PC-9 (cell line): Measurements from ENCODE around the gene DENND1A.

ENCODE experiments used
- EZH2 ChIP-seq: fragments of 200-600 bp; sonication (generic); IDR thresholded peaks from 2 replicates; pipeline ENCODE4 v1.8.0; 2017; ENCODE audit warnings: antibody characterized with exemption, low read depth
- TF ChIP-seq, protein P1 (sequence below): fragments of 200-600 bp; sonication (generic); conservative IDR thresholded peaks from 2 replicates; pipeline ENCODE4 v1.6.1; 2017; ENCODE audit warnings: mixed run types, antibody characterized with exemption, mild to moderate bottlenecking, moderate library complexity

DNA sequence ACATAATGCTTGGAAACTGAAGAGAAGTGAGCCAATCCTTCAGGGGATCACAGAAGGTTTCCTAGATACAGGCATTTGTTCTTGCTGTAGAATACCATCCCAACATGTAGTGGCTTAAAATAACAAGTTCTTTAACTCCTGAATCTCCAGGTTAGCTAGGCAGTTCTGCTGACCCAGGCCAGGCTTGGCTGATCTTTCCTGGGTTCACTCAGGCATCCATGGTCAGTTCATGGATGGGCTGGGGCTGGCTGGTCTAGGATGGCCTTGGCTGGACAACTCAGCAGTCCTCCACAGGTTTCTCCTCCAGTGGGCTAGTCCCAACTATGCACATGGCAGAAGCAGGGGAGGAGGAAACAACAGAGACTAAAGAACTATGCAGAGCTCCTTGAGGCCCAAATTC is 37.4 kb upstream of the DENND1A start:
- TF ChIP-seq, protein P1, sequence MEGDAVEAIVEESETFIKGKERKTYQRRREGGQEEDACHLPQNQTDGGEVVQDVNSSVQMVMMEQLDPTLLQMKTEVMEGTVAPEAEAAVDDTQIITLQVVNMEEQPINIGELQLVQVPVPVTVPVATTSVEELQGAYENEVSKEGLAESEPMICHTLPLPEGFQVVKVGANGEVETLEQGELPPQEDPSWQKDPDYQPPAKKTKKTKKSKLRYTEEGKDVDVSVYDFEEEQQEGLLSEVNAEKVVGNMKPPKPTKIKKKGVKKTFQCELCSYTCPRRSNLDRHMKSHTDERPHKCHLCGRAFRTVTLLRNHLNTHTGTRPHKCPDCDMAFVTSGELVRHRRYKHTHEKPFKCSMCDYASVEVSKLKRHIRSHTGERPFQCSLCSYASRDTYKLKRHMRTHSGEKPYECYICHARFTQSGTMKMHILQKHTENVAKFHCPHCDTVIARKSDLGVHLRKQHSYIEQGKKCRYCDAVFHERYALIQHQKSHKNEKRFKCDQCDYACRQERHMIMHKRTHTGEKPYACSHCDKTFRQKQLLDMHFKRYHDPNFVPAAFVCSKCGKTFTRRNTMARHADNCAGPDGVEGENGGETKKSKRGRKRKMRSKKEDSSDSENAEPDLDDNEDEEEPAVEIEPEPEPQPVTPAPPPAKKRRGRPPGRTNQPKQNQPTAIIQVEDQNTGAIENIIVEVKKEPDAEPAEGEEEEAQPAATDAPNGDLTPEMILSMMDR: no peak
- TF ChIP-seq EZH2: no peak
